Measurements from ENCODE around the gene RPS6KB2.

RPS6KB2 gene

GRCh38 chr11:67390947-67391303 lies 37.4 kb upstream of the RPS6KB2 start:
- Histone ChIP-seq H3K4me3 (ENCODE audit: low read depth, low read length, poor library complexity, severe bottlenecking) (peak overlapping the region; percentile 91), H3K79me2 (ENCODE audit: insufficient read depth, low read length) (no peaks in the 10 kb centered on the region), H4K20me1 (ENCODE audit: insufficient read depth, low read length) (no peaks in the 10 kb centered on the region), H3K27me3 (ENCODE audit: insufficient read depth, low read length) (no peaks in the 10 kb centered on the region), H3K27ac (ENCODE audit: low read depth, low read length, poor library complexity, severe bottlenecking) (no peak overlapping the region), H2AFZ (ENCODE audit: low read length) (no peak overlapping the region), H3K9me3 (ENCODE audit: low read length) (no peaks in the 10 kb centered on the region), H3F3A (ENCODE audit: insufficient read depth, low read length) (no peaks in the 10 kb centered on the region), H3K4me2 (ENCODE audit: low read length) (peak overlapping the region; percentile 100), H3K9me2 (ENCODE audit: low read depth, low read length) (no peaks in the 10 kb centered on the region), H3K4me1 (ENCODE audit: insufficient read depth, low read length, severe bottlenecking) (peaks cover 24% of the 10 kb centered on the region), H3K9ac (ENCODE audit: low read length) (peak overlapping the region; percentile 94), H3K36me3 (ENCODE audit: insufficient read depth, low read length) (peaks cover 21% of the 10 kb centered on the region)
- TF ChIP-seq CTCF (IDR thresholded peaks at IDR 0.05; ENCODE audit: low read length), result no peak
- no peak for TF ChIP-seq EZH2 (IDR thresholded peaks at IDR 0.05; ENCODE audit: borderline replicate concordance, low read length)

GRCh38 chr11:67391304-67392182 lies 36.8 kb upstream of the RPS6KB2 start, which contains the start of gene RAD9A:
Gene RAD9A, plus strand, starts transcription at chr11:67391986. Its CDS starts 59 bp downstream, at chr11:67392045.
- Histone ChIP-seq H3F3A (ENCODE audit: insufficient read depth, low read length) (no peaks in the 10 kb centered on the region), H3K9me3 (ENCODE audit: low read length) (no peaks in the 10 kb centered on the region)

GRCh38 chr11:67392183-67392715 lies 36.0 kb upstream of the RPS6KB2 start:
- Histone ChIP-seq H3K79me2 (ENCODE audit: insufficient read depth, low read length) (no peaks in the 10 kb centered on the region), H3K4me3 (ENCODE audit: low read depth, low read length, poor library complexity, severe bottlenecking) (peak overlapping the region; percentile 91), H2AFZ (ENCODE audit: low read length) (no peak overlapping the region), H3K9ac (ENCODE audit: low read length) (peak overlapping the region; percentile 94), H3K4me1 (ENCODE audit: insufficient read depth, low read length, severe bottlenecking) (peaks cover 27% of the 10 kb centered on the region), H4K20me1 (ENCODE audit: insufficient read depth, low read length) (no peaks in the 10 kb centered on the region), H3K9me2 (ENCODE audit: low read depth, low read length) (no peaks in the 10 kb centered on the region), H3K27me3 (ENCODE audit: insufficient read depth, low read length) (no peaks in the 10 kb centered on the region), H3K4me2 (ENCODE audit: low read length) (peak overlapping the region; percentile 100), H3F3A (ENCODE audit: insufficient read depth, low read length) (no peaks in the 10 kb centered on the region), H3K9me3 (ENCODE audit: low read length) (no peaks in the 10 kb centered on the region), H3K27ac (ENCODE audit: low read depth, low read length, poor library complexity, severe bottlenecking) (no peak overlapping the region), H3K36me3 (ENCODE audit: insufficient read depth, low read length) (peaks cover 35% of the 10 kb centered on the region)
- TF ChIP-seq CTCF (IDR thresholded peaks at IDR 0.05; ENCODE audit: low read length) (no peak), EZH2 (IDR thresholded peaks at IDR 0.05; ENCODE audit: borderline replicate concordance, low read length) (no peak)

More at GRCh38 chr11:67391304-67392182, 36.8 kb upstream of the RPS6KB2 start, which contains the start of gene RAD9A:
- H3K4me3 ChIP-seq (ENCODE audit: low read depth, low read length, poor library complexity, severe bottlenecking), result peak within 1 kb of the TSS; percentile 91
- TF ChIP-seq EZH2 (IDR thresholded peaks at IDR 0.05; ENCODE audit: borderline replicate concordance, low read length) (no peak), CTCF (IDR thresholded peaks at IDR 0.05; ENCODE audit: low read length) (no peak)
- H3K4me2 ChIP-seq (ENCODE audit: low read length), result peak within 1 kb of the TSS; percentile 100
- H3K36me3 ChIP-seq (ENCODE audit: insufficient read depth, low read length), result peaks cover 28% of the 10 kb centered on the region
- H3K27me3 ChIP-seq (ENCODE audit: insufficient read depth, low read length), result no peaks in the 10 kb centered on the region
- H2AFZ ChIP-seq (ENCODE audit: low read length), result no peak within 1 kb of the TSS
- H3K27ac ChIP-seq (ENCODE audit: low read depth, low read length, poor library complexity, severe bottlenecking), result no peak within 1 kb of the TSS
- no peaks in the 10 kb centered on the region for H4K20me1 ChIP-seq (ENCODE audit: insufficient read depth, low read length)
- peaks cover 24% of the 10 kb centered on the region for H3K4me1 ChIP-seq (ENCODE audit: insufficient read depth, low read length, severe bottlenecking)
- H3K9ac ChIP-seq (ENCODE audit: low read length), result peak within 1 kb of the TSS; percentile 94
- H3K9me2 ChIP-seq (ENCODE audit: low read depth, low read length), result no peaks in the 10 kb centered on the region
- no peaks in the 10 kb centered on the region for H3K79me2 ChIP-seq (ENCODE audit: insufficient read depth, low read length)

Data from OCI-LY1 (cell line).